ENCODE results near the gene GABRD.

GABRD gene

GRCh38 chr1:1985375-1986050 lies 33.6 kb upstream of the GABRD start:
- no peak for DNase-seq (ENCODE audit: low spot score)

DNA sequence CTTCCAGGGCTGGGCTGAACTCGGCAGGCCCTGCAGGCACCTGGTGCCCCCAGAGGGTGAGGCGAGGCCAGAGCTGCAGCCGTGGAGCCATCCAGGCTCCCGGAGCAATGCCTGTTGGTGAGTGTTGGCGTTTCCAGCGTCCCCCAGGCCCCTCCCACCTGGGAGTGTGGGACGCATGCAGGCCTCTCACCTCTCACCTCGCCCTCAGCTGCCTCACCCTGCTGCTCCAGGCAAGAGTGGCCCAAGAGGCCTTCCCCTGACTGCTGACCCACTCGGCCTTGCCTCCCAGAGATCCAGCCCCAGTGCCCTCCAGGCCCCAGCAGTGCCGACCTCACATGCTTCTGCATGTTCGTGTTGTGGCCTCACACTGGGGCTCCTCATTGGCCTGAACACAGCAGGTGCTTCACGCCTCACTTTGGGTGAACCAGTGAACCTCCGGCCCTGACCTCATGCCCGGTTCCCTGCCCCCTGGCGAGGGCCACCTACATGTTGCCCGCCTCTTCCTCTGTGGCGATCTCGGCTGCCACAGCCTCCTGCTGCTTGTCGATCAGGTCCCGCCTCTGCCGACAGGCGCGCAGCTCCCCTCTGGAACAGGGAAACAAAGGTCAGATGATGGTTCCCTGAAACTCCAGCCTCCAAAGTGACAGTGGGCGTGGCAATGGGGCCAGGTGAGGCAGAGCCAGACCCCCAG lies 32.5 kb upstream of the GABRD start:
- DNase-seq (ENCODE audit: low spot score): no peak

- DNase-seq (ENCODE audit: low spot score): no peak
Measured at GRCh38 chr1:1987142-1987510, 32.0 kb upstream of the GABRD start.

GRCh38 chr1:1988061-1988945 lies 30.8 kb upstream of the GABRD start:
- no peak for DNase-seq (ENCODE audit: low spot score)

DNA sequence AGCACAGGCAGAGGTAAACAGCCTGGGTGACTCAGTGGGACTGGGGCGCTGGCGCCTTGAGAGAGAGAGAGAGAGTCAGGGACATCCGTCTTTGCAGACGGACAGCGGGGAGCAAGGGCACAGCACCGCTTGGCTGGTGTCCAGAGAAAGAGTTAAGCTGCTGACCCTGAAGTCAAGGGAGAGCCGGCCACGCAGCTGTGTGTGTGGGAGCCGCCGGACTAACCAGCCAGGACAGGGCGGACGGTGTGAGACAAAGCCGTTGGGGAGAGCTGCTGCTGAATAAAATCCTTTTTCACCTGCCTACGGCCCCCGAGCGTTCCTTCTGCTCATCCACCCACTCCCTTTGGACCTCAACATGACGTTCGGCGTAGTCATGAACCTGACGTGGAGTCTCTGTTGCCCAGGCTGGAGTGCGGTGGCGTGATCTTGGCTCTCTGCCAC lies 30.0 kb upstream of the GABRD start:
- DNase-seq (ENCODE audit: low spot score): no peak

DNA sequence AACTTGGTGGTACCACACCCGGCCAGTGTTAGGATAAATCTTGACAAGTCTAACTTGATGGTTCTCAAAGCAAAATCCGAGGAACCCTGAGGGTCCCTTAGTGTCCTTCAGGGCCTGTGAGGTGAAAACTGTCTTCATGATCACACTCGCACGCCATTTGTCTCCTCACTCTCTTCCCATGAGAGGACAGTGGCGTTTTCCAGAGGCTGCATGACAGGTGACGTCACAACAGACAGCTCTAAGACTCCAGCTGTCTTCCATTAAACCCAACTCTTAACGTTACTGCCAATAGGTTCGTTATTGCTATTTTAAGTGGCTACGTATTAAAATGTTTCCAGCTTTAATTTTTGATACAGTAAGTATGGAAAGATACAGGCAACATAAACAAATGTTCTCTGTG lies 29.4 kb upstream of the GABRD start:
- DNase-seq (ENCODE audit: low spot score): no peak

- DNase-seq (ENCODE audit: low spot score): no peak
Measured at GRCh38 chr1:1990222-1990621, 28.9 kb upstream of the GABRD start.

DNA sequence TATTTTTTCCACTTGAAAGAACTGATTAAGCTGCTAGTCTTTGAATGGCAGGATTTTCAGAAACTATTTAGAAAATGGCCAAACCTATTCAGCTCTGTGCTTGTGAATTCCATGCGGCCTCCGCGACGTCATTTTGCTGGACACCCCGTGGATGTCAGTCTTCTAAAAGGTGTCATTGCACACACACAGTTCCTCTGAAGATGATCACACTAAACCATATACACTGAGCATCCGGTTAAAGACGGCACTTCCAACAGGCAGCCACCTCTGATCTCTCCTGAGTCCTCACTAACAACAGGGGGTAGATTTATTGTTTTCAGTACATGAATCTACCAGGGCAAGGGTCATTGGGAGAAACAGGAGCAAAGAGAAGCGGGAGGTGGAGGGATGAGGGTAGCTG lies 24.6 kb upstream of the GABRD start:
- no peak for DNase-seq (ENCODE audit: low spot score)

DNA sequence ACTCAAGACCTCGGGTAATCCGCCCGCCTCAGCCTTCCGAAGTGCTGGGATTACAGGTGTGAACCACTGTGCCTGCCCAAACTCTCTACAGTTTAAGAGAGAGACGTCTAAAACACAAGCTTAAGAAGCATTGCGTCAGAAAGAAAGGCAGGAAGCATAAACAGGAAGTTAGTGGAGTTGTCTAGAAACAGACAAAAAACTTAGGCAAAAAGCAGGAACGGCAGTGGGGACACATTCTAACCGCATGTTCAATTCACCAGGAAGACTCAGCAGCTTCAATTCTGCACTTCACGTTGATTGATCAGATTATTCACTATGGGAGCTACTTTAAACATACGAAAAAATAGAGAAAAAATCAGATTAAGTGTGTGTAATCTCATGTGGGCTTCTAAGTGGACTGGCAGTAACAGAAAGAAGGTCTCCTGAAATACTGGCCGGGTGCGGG lies 22.9 kb upstream of the GABRD start:
- DNase-seq (ENCODE audit: low spot score): peak; percentile 8

- DNase-seq (ENCODE audit: low spot score): no peak
Measured at GRCh38 chr1:1997576-1997975, 21.6 kb upstream of the GABRD start.

DNA sequence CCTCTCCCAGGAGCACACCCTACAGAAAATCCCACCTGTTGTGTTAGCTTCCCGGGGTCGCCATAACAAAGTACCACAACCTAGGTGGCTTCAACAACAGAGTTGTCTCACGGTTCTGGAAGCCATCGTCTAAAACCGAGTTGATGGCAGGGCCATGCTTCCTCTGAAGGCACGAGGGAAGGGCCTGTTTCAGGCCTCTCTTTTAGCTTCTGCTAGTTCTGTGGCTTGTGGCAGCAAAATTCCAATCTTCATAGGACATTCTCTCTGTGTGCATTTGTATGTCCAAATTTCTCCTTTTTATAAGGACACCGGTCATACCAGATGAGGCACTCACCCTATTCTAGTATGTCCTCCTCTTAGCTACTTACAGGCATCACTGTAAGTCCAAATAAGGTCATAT lies 18.7 kb upstream of the GABRD start:
- DNase-seq (ENCODE audit: low spot score): no peak

DNA sequence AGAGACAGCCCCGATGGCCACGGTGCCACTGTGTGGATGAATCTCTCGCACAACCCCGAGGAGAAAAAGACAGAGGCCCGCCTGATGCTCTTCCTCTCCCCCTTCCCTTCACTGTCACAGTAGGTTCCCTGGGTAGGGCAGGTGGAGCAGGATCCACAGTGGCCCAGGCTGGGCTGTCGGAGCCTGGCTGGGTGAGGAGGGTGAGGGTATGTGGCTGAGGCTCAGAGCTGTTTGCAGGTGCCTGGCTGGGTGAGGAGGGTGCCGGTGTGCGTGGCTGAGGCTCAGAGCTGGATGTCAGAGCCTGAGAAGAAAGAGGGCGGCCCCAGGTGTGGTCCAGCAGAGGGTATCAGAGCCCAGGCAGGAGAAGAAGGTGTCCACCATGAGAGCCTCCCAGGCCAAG lies 18.3 kb upstream of the GABRD start:
- DNase-seq (ENCODE audit: low spot score): no peak

DNA sequence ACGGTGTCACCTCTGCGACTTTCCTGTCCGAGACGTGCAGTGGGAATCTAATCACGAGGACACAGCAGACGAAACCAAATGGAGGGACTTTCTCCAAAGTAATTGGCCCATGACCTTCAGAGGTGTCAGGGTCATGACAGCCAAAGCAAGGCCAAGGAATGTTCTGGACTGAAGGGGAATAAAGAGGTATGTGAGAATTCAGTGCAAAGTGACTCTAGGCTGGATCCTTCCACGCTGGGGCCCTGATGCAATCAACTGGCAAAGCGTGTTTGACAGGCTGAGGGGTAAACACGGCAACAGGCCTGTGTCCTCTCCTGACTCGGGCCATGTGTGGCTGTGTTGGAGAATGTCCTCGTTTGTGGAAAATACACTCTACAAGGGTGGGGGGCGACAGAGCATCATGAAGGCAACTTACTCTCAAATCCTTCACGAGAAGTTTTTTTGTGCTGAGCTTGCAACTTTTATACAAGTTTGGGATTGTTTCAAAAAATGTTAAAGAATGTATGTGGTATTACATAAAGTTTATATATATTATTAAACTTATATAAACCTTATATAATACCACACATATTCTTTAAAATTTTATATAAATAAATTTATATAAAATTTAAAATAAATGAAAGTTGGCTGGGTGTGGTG lies 17.3 kb upstream of the GABRD start:
- no peak for DNase-seq (ENCODE audit: low spot score)

GRCh38 chr1:2003541-2004131 lies 15.5 kb upstream of the GABRD start, which contains the start of gene CFAP74:
Gene CFAP74, minus strand, starts transcription at chr1:2003786. Its CDS starts 12,830 bp downstream, at chr1:1990956.
- DNase-seq (ENCODE audit: low spot score): peak; percentile 6

- DNase-seq (ENCODE audit: low spot score): no peak
Measured at GRCh38 chr1:2004856-2005255, 14.3 kb upstream of the GABRD start.

- no peak for DNase-seq (ENCODE audit: low spot score)
Measured at GRCh38 chr1:2009101-2010053, 9.8 kb upstream of the GABRD start.

DNA sequence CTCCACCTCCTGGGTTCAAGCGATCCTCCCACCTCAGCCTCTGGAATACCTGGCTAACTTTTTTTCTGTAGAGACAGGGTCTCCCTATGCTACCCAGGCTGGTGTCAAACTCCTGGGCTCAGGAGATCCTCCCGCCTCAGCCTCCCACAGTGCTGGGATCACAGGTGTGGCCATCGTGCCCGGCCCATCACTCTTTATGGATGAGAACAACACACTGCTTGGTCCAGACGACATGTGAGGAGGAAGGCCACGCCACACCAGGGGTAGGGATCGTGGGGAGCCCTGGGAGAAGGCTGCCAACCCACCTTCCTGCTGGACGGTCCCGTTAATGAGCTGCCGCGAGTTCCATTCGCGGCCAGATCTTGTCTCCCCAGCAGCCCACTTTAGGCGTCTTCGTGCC lies 5.0 kb upstream of the GABRD start:
- DNase-seq (ENCODE audit: low spot score): no peak

DNA sequence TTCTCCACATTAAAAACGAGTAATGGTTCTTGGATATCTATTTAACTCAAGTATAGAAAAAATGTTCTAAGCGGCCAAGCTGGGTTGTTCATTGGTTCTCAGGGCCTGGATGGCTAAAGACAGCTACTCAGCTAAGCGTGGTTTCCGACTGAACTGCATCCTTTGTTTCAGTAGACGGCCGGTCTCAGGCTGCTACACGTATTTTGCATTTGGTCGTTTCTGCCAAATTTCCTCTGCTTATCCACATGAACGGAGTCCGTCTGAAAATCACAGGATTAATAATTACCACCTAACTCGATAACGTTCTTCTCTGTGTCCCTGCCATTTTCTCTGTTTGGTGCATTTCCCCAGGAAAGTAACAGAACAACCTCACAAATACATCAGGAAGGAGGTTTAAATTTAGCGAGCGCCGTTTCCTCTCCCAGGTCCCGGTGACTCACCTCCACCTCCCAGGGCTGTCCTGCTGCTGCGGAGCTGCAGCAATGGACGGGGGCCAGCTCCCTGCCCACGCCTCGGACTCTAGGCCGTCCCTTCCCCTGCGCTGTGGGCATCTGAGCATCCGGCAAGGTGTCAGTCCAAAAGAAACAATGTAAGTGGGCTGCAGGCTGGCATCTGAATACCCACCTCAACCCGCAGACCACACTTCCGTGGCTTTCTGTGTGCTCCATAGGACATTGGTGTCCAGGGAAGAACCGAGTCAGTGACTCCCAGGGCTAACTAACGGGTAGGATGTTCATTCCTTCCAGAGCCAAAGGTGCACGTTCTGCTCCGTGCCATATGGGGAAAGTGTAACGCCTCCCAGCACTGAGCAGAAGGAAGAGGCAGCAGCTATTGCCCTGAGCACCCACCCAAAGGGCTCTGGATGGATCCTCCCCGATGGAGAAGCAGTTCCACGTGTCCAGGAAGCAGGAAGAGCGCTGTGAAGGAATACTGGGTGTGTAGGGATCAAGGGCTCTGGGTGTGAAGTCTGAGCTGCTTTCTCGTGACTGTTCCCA lies 4.1 kb upstream of the GABRD start:
- DNase-seq (ENCODE audit: low spot score): no peak

- no peak for DNase-seq (ENCODE audit: low spot score)
Measured at GRCh38 chr1:2016123-2016522, 3.0 kb upstream of the GABRD start.

Data from activated CD4-positive, alpha-beta T cell treated with anti-CD3 and anti-CD28 coated beads, Interleukin-2, Interleukin-4, amounts not matched to agents 100 ng/mL and 50 ng/mL, durations not matched to agents 16 hours and 8 hours (primary cell).